Fibroblast of gingiva (primary cell): Measurements from ENCODE around the gene CACNB3.
"Not testable (repeated sequence)": the region's sequence is repeated elsewhere in the genome, so short reads cannot be mapped to it uniquely, and the experiment has no call there.

Source experiments
- DNase-seq: peaks from one replicate; pipeline ENCODE4 v3.0.0-alpha.2; 2011; ENCODE audit warnings: low read depth

CACNB3 gene

GRCh38 chr12:48854932-48855331 lies 36.6 kb downstream of the CACNB3 start:
- not testable (repeated sequence) for DNase-seq

GRCh38 chr12:48856379-48856778 lies 38.1 kb downstream of the CACNB3 start:
- no peak for DNase-seq

- no peak for DNase-seq
Observed at GRCh38 chr12:48857278-48857994, 39.1 kb downstream of the CACNB3 start.

GRCh38 chr12:48858043-48858442 lies 39.7 kb downstream of the CACNB3 start:
- DNase-seq, result no peak

- DNase-seq, result no peak
Observed at GRCh38 chr12:48859607-48860006, 41.3 kb downstream of the CACNB3 start.

GRCh38 chr12:48860236-48860635 lies 41.9 kb downstream of the CACNB3 start:
- DNase-seq, result not testable (repeated sequence)

GRCh38 chr12:48861111-48861510 lies 42.8 kb downstream of the CACNB3 start:
- DNase-seq, result no peak

- DNase-seq, result no peak
Observed at GRCh38 chr12:48862760-48863159, 44.5 kb downstream of the CACNB3 start.

- DNase-seq, result no peak
Observed at GRCh38 chr12:48863291-48863690, 45.0 kb downstream of the CACNB3 start.

GRCh38 chr12:48865281-48866051 lies 47.2 kb downstream of the CACNB3 start, which contains the start of gene RND1:
Gene RND1, minus strand, starts transcription at chr12:48865870. Its CDS starts 103 bp downstream, at chr12:48865767.
- DNase-seq, result peak; percentile 86

GRCh38 chr12:48866052-48866711 lies 47.9 kb downstream of the CACNB3 start:
- DNase-seq, result no peak

GRCh38 chr12:48868451-48868850 lies 50.2 kb downstream of the CACNB3 start:
- DNase-seq, result no peak

- DNase-seq, result no peak
Observed at GRCh38 chr12:48869191-48869590, 50.9 kb downstream of the CACNB3 start.

GRCh38 chr12:48873096-48873495 lies 54.8 kb downstream of the CACNB3 start:
- DNase-seq, result peak; percentile 46

GRCh38 chr12:48873534-48873933 lies 55.2 kb downstream of the CACNB3 start:
- not testable (repeated sequence) for DNase-seq

- no peak for DNase-seq
Observed at GRCh38 chr12:48875944-48876515, 57.7 kb downstream of the CACNB3 start.
